HG02970 (cell line): ENCODE measurements around the gene DIAPH3.

Experiments
- ATAC-seq: cut with Tn5 transposase; IDR thresholded peaks from one replicate; pipeline ENCODE4 v1.9.1; 2021; ENCODE audit warnings: mild to moderate bottlenecking, moderate library complexity, moderate number of reproducible peaks; ENCODE audit not compliant: unreplicated experiment, low FRiP score

Gene DIAPH3

DNA sequence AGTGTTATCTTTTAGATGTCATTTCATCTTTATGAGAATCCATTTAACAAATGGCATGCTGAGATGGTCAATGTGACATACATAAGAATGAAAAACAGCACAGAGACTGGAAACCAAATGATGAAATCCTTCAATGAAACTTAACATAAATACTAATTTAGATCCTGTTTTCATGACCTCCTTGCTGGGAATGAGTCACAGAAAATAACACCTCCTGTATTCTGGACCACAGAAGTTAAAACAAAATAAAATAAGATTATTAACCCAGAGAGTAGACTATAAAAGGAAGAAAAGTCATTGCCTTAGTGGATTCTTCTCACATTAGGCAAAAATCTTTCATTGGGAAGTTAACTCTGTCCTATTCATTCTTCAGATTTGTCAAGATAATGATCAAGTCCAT lies 1.6 kb downstream of the DIAPH3 start:
- ATAC-seq = no peak

GRCh38 chr13:60158321-60158801 lies 5.4 kb downstream of the DIAPH3 start:
- ATAC-seq = no peak

- ATAC-seq = no peak
Measured at GRCh38 chr13:60155978-60156377, 7.8 kb downstream of the DIAPH3 start.

DNA sequence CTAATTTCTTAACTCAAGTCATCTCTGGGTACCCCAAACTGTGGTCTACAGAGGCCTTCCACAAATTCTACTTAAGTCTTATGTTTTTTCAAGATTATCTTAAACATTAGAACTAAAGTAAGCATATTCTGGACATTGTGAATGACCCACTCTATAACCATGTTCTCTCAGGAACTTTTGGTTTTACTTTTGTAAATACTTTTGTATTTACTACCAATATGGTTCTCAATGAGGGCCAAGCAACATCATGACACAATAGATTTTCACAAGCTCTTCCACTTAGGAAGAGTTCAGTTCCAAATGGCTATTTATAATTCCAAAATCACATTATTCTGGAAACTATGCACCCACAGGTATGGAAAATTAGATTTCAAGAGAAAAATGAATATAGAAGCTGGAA lies 10.8 kb downstream of the DIAPH3 start:
- no peak for ATAC-seq

GRCh38 chr13:60152114-60152513 lies 11.6 kb downstream of the DIAPH3 start:
- ATAC-seq = no peak

- ATAC-seq = no peak
Measured at GRCh38 chr13:60150538-60150937, 13.2 kb downstream of the DIAPH3 start.

DNA sequence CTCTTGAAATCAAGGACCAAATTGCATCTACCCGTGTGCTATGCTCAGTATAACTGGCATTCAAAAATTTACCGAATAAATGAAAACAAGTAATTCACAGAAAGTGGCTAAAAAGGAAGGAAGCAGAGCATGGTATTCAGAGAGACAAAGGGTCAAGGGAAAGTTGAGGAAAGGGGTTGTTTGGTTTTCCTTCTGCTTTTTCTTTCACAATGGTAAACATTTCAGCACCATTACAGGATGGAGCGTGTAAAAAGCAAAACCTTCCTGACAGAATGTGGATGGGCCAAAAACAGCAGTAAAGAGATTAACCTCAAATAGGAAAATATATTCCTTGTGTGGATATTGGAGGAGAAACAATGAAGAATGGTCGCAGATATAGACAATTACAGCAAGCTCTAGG lies 14.8 kb downstream of the DIAPH3 start:
- ATAC-seq = no peak

DNA sequence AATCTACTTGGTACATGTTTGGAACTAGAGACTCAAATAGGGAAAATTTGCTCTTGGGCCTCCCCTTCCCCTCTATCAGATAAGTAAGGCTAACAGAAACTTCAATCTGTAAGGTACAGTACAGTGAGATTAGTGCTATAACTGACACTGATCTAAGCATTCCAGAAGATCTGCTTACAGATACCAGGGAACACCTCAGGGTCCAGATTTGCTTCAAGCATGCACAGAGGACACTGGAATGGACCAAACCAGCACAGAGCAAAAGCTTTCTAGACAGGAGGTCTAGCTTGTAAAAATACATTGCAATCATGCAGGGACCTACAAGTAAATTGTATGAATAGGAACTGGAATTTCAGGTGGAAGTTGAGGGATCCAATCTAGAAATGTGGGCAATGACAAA lies 16.4 kb downstream of the DIAPH3 start:
- ATAC-seq = no peak

GRCh38 chr13:60146471-60146870 lies 17.3 kb downstream of the DIAPH3 start:
- no peak for ATAC-seq

DNA sequence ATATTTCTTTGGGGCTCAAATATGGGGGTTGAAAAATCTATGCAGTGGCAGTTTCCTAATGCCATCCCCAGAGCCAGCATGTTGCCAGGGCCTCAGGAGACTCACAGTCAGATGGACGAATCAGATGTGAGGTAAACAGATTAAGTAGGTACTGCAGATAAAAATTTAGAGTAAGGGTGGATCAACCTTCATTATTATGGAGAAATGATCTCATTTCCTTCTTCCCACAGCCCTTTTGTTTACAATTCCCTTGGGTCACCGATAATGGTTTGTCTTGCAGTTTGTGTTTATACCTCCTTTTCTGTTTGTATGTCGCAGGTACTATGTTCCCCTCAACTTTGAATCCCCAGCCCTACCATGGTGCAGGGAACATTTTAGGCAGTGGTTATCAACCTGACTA lies 20.0 kb downstream of the DIAPH3 start:
- no peak for ATAC-seq

DNA sequence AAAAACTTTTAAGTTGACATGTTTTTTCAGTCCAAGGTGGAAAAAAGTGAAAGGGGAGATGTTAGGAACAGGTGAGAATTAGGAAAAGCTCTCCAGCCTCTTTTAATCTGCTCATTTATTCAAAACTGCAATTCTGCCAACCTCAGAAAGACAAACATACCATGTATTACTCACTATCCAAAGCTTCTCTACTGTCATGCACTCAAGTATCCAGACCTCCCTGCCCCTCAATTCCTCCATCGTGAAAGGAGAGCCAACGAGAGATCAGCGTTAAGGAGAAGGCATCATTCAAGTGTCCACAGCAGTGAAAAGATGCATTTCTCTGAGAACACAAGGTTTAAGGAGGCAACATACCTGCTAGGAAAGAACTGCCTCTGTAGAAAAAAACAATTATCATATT lies 24.5 kb downstream of the DIAPH3 start:
- no peak for ATAC-seq

- no peak for ATAC-seq
Measured at GRCh38 chr13:60138674-60139073, 25.1 kb downstream of the DIAPH3 start.

- ATAC-seq = no peak
Measured at GRCh38 chr13:60137911-60138560, 25.7 kb downstream of the DIAPH3 start.

DNA sequence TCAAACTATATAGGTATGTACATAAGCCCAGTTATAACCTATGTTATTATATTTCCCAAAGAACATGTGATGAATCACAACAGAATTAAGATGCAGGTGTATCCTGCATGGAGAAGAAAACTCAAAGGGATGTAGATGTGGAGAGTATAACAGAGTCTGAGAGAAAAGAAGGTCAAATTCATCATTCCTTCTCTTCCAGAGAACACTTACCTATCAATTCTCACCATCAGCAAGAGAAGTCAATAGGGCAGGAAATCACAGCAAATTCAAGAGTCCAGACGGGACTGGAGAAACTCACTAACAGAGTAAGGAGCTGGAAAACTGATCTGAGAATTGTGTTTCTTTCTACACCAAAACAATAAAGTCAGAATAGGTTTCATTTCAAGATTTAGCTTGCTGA lies 28.4 kb downstream of the DIAPH3 start:
- no peak for ATAC-seq

- ATAC-seq = no peak
Measured at GRCh38 chr13:60134376-60134775, 29.4 kb downstream of the DIAPH3 start.

GRCh38 chr13:60121337-60121687 lies 42.4 kb downstream of the DIAPH3 start:
- ATAC-seq = no peak

GRCh38 chr13:60120617-60121336 lies 43.0 kb downstream of the DIAPH3 start:
- no peak for ATAC-seq

GRCh38 chr13:60118696-60119400 lies 44.9 kb downstream of the DIAPH3 start:
- ATAC-seq = no peak

GRCh38 chr13:60114499-60115028 lies 49.2 kb downstream of the DIAPH3 start:
- ATAC-seq = no peak

- no peak for ATAC-seq
Measured at GRCh38 chr13:60112771-60113170, 51.0 kb downstream of the DIAPH3 start.

GRCh38 chr13:60111691-60112090 lies 52.0 kb downstream of the DIAPH3 start:
- ATAC-seq = no peak
